T47D (cell line): ENCODE data around the gene ATP10A.
A peak's percentile ranks its signal among the peaks of the same experiment; 100 is the strongest.

Experiments used
- DNase-seq, 2 experiments: peaks; one replicate each; pipeline versions ENCODE4 v3.0.0 to v3.0.0-alpha.2; 2011 to 2012; ENCODE audit warnings: low read depth in 1 of 2, low spot score in 1 of 2
- JUND ChIP-seq: IDR thresholded peaks from 2 replicates; pipeline ENCODE4 v1.6.1; 2012; ENCODE audit warnings: low read depth
- in situ Hi-C: cut with HindIII; loops from 2 replicates; pipeline ENCODE4 v1.10.0; 2016; ENCODE audit warnings: low sequenced_read_pairs, low pct_unique_long_range_greater_than_20kb

ATP10A gene

DNA sequence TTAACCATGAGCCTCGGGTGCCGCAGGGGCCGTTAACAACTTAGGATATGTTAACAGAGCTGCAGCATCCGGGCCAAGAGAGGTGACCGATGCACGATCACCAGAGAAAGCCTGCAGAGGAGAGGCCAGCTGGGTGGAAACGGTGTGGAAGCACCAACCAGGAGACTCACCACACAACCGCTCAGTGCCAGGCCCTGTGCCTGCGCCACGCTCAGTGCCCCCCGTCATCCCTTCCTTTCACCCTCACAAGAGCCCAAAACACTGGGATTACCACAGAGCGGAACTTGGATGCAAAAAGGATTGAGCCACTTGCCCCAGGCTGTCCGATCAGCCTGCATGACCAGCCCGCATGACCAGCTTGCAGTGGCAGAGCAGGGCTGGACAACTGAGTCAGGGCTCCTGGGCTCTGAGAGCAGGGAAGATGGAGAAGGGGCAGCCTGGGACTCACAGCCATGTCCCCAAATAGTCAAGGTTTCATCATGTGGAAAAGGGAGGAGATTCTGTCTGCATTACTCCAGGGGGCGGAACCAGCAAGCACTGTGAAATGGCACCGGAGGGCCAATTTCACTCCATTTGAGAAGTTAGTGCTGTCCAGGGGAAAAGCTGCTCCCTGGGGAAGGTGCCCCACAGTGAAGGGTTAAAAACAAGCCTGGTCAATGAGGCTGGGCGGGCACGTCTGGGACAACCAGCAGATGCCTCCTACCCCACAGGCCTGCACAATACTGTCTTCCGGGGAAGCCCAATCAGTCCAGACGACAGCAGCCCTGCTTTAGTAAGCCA is 156.8 kb downstream of the ATP10A start:
- in situ Hi-C loops: no loop called here
- no peak for TF ChIP-seq JUND

GRCh38 chr15:25705433-25706115 is 157.6 kb downstream of the ATP10A start:
- no peak for TF ChIP-seq JUND
- in situ Hi-C loops: no loop called here
- DNase-seq: no peak

More for the DNA sequence above, 156.8 kb downstream of the ATP10A start:
- DNase-seq: no peak

DNA sequence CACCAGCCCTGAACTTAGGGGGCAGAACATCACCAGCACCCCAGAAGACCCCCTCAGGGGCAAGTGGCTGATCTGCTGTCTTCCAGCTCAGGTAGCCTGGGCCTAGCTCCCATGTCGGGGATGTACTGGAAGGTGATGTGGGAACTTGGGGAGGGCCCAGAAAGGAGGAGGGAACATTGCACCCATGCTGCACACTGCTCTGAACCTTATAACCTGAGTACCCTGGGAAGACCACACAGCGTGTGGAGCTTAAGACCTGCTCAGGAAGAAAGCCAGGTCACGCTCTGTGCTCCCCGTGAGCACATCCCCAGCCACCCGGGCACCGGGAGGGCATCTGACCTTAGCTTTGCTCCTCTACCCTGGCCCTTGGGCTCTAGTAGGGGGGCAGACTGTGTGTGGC is 159.4 kb downstream of the ATP10A start:
- no peak for TF ChIP-seq JUND

GRCh38 chr15:25701721-25702465 is 161.2 kb downstream of the ATP10A start:
- in situ Hi-C loops: no loop called here
- TF ChIP-seq JUND: no peak

More for the DNA sequence above, 159.4 kb downstream of the ATP10A start:
- DNase-seq: no peak
- in situ Hi-C loops: no loop called here

DNA sequence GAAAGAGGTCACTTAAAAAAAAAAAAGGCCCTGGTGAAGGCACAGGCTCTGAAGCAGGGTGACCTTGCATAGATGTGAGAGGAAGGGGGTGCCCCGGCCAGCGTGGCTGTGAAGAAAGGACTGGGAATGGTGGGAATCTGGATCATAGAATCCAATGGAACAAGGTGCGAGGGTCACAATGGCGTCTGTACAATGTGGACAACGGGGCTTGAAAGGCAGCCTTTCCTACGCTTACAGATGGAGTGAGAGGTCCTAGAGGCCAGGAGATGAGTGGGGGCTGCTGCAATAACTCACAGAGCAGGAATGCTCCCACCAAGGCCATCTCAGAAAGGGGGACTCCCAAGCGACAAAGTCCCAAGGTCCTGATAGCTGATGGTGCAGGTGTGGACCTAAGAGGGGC is 162.2 kb downstream of the ATP10A start:
- DNase-seq: no peak
- TF ChIP-seq JUND: no peak
- in situ Hi-C loops: no loop called here

More at GRCh38 chr15:25701721-25702465, 161.2 kb downstream of the ATP10A start:
- DNase-seq: no peak

DNA sequence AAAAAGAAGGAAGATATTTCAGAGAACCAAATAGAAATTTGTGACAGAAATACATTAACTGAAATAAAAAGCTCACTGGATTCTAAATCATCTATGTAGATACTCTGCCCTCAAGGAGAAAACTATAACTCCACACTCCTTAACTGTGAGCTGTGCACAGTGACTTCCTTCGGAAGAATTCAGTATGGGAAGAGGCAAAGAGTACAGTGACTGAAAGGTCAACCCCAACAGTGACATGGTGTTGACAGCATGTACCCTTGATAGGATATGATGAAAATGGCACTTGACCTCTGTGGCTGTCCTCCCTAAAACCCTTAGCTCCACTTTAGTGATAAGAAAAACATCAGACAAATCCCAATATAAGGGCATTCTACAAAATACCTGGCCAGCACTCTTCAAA is 165.5 kb downstream of the ATP10A start:
- TF ChIP-seq JUND: no peak
- in situ Hi-C loops: no loop called here
- DNase-seq: no peak

GRCh38 chr15:25695875-25696760 is 167.0 kb downstream of the ATP10A start:
- no peak for DNase-seq
- in situ Hi-C loops: no loop called here
- no peak for TF ChIP-seq JUND

GRCh38 chr15:25694823-25695312 is 168.3 kb downstream of the ATP10A start:
- in situ Hi-C loops: no loop called here
- DNase-seq: no peak
- TF ChIP-seq JUND: no peak

- in situ Hi-C loops: no loop called here
- DNase-seq: peak in 1 of 2 experiments; percentile 46
- no peak for TF ChIP-seq JUND
Observed at GRCh38 chr15:25694239-25694584, 168.9 kb downstream of the ATP10A start.

- TF ChIP-seq JUND: no peak
Observed at GRCh38 chr15:25693321-25694238, 169.5 kb downstream of the ATP10A start.

DNA sequence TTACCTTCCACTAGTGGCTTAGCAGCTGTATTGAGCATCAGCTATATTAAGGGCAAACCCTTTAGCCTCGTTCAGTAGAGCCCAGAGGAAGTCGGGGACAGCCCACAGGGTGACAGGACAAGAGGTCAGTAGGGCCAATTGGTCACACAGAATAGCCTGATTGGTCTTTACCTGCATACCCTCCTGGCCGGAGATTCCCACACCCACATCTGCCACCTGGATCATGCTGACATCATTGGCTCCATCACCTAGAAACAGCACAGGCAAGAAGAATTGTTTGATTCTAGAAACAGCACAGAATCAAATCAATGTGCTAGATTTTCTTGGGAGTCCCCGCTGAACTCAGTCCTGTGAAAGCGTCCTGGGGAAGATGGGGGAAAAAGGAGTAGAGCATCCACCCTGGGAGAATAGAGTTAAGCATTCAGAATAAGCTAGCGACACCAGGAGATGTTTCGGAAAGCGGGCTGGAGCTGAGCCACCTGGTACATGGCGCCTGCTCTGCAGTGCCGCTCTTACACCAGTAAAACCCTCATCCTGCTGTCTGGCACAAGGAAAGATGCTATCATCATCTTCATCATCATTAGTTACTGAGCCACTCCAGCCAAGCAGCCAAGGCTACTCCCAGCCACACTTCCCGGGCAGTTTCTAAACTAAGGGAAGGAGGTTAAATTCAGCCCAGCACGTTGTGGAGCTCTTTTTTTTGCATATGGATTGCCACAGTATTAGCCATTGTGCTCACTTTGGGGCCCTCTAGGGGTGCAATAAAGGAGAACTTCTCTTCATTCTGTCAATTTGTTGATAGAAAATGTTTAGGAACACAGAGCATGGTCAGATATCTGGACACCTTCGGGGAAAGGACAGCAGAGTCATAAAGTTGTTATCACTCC is 171.3 kb downstream of the ATP10A start:
- peak in 1 of 2 experiments; percentile 49 for DNase-seq
- TF ChIP-seq JUND: no peak
- in situ Hi-C loops: no loop called here

More at GRCh38 chr15:25693321-25694238, 169.5 kb downstream of the ATP10A start:
- in situ Hi-C loops: no loop called here
- DNase-seq: peak; percentile 30 to 52
